HepG2 (cell line): ENCODE data around the gene TMEM121.

Source experiments
- EZH2 ChIP-seq: conservative IDR thresholded peaks from 2 replicates; pipeline ENCODE4 v1.6.1; 2012; ENCODE audit warnings: mild to moderate bottlenecking, low read depth, low read length, moderate library complexity
- MAFK ChIP-seq, 2 experiments: IDR thresholded peaks in 1 of 2; conservative IDR thresholded peaks in 1 of 2; 2 replicates each; pipeline ENCODE4 v1.6.1; 2011; ENCODE audit warnings: improper control_type of control experiment in 2 of 2, low read length in 2 of 2
- ZZZ3 ChIP-seq: sonication (generic); formaldehyde crosslinking; IDR thresholded peaks from 2 replicates; pipeline ENCODE4 v1.4.0; 2020; ENCODE audit warnings: missing genetic modification reagents, mild to moderate bottlenecking, borderline replicate concordance

DNA sequence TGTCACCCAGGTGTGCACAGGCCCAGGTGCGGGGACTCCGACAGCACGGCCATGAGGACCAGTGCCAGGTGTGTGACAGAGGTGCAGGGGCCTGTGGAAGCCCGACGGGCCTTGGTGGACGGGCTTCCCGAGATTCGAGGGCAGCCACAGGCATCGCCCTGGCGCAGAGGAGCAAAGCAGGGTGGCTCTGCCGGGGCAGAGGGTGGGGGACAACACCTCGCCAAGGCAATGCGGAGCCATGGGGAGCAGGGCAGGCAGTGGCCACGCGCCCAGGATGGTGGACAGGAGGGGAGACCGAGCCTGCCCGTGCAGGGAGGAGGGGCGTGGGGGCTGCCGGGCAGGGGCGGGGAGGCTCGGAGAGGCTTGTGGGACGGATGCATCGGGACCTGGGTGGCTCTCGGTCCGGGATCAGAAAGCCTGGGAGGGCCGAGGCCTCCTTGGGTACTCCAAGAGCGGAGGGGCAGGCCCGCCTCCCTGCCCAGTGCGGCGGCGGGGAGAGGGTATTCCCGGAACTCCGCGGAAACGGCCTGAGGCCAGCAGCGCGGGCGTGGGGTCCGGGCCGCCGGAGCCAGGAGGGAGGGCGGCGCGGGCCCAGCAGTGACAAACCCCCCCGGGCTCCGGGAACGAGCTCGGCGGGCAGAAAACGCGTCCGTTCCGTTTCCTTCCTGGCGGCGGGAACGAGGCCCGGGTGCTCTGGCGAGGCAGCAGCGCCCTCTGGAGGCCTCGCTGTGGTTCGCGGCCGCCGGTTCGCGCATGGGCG lies 1.6 kb downstream of the TMEM121 start:
- TF ChIP-seq MAFK (conservative IDR thresholded peaks at IDR 0.05 in 1 of 2, IDR thresholded peaks at IDR 0.05 in 1 of 2; ENCODE audit: low read length in 2 of 2) (no peak), EZH2 (no peak), ZZZ3 (no peak)
